ENCODE measurements around the gene THAP3. TPM values are rescaled to one million over a fixed set of nuclear protein-coding genes. Genes with fewer than 3 reads are reported as not detected.
"Not testable (repeated sequence)": the region's sequence is repeated elsewhere in the genome, so short reads cannot be mapped to it uniquely, and the experiment has no call there.

The THAP3 gene
- total RNA-seq, 2 experiments from 2014 or later: 15.2 to 18.7 TPM

DNA sequence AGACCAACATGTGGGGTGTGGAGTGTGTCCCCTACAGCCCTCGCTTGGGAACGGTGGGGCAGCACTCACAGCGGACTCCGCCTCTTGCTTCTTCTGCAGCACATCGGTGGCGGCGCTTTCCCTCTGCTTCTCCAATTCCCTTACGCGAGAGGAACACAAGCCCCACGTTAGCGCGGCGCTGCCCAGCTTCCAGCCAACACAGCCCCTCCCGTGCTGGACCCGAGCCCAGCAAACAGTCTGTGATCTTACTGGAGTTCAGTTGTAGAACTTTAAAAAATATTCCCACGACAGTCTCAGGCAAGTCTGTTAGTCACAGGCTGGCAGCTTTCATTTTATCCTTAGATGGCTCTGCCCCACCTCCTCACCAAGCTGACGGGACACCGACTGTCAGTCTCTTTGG, 13.6 kb downstream of the THAP3 start:
- Mint-ChIP-seq H3K4me1 (ENCODE audit: low read depth) (no peaks in the 10 kb centered on the region), H3K27me3 (no peaks in the 10 kb centered on the region), H3K9me3 (no peaks in the 10 kb centered on the region), H3K27ac (no peak overlapping the region), H3K4me3 (no peak overlapping the region), H3K36me3 (ENCODE audit: low read depth) (peaks cover 80% of the 10 kb centered on the region)
- Histone ChIP-seq H3K9me3 (ENCODE audit: control insufficient read depth in 1 of 2, insufficient read depth in 1 of 2, low read length in 2 of 2) (no peaks in the 10 kb centered on the region), H3K27ac (ENCODE audit: low read depth in 1 of 2, low read length in 2 of 2) (no peak overlapping the region), H3K4me1 (ENCODE audit: insufficient read depth, low read length) (no peaks in the 10 kb centered on the region), H3K36me3 (ENCODE audit: insufficient read depth, low read length) (peaks cover 80% of the 10 kb centered on the region), H3K4me3 (ENCODE audit: low read length) (no peak overlapping the region), H3K27me3 (ENCODE audit: control insufficient read depth in 1 of 2, insufficient read depth in 2 of 2, low read length in 2 of 2) (no peaks in the 10 kb centered on the region)
- DNase-seq (no peak), ATAC-seq (ENCODE audit: poor library complexity) (no peak)
- ChIA-PET CTCF (no interaction called here), POLR2A (interaction anchor here (1.6 kb wide), 1 partner anchor 36 kb away, joined by 4 read pairs; the partner anchor contains the start of gene KLHL21)
- TF ChIP-seq, protein P1, sequence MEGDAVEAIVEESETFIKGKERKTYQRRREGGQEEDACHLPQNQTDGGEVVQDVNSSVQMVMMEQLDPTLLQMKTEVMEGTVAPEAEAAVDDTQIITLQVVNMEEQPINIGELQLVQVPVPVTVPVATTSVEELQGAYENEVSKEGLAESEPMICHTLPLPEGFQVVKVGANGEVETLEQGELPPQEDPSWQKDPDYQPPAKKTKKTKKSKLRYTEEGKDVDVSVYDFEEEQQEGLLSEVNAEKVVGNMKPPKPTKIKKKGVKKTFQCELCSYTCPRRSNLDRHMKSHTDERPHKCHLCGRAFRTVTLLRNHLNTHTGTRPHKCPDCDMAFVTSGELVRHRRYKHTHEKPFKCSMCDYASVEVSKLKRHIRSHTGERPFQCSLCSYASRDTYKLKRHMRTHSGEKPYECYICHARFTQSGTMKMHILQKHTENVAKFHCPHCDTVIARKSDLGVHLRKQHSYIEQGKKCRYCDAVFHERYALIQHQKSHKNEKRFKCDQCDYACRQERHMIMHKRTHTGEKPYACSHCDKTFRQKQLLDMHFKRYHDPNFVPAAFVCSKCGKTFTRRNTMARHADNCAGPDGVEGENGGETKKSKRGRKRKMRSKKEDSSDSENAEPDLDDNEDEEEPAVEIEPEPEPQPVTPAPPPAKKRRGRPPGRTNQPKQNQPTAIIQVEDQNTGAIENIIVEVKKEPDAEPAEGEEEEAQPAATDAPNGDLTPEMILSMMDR (IDR thresholded peaks at IDR 0.05): no peak
- intact Hi-C loops (cut with DNase I, micrococcal nuclease): no loop called here

DNA sequence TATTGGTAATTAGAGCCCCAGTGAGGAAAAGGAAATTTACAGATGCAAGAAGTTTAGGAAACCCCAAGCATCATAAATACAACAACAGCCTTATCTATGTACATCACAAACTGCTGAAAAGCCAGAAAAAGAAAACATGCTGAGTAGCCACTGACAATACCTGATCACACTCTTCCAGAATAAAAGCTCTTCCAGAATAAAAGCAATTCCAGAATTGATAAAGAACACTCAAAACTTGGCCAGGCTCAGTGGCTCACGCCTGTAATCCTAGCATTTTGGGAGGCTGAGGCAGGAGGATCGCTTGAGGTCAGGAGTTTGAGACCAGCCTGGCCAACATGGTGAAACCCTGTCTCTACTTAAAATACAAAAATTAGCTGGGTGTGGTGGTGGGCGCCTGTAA, 16.2 kb downstream of the THAP3 start:
- H3K9me3 ChIP-seq (ENCODE audit: control insufficient read depth in 1 of 2, insufficient read depth in 1 of 2, low read length in 2 of 2); POLR2A ChIA-PET; H3K27me3 Mint-ChIP-seq; ATAC-seq (ENCODE audit: poor library complexity); H3K27me3 ChIP-seq (ENCODE audit: control insufficient read depth in 1 of 2, insufficient read depth in 2 of 2, low read length in 2 of 2); H3K4me3 ChIP-seq (ENCODE audit: low read length); H3K4me1 ChIP-seq (ENCODE audit: insufficient read depth, low read length); H3K4me3 Mint-ChIP-seq; H3K9me3 Mint-ChIP-seq; CTCF ChIA-PET; H3K4me1 Mint-ChIP-seq (ENCODE audit: low read depth); DNase-seq; H3K27ac Mint-ChIP-seq; H3K27ac ChIP-seq (ENCODE audit: low read depth in 1 of 2, low read length in 2 of 2): not testable (repeated sequence)
- H3K36me3 ChIP-seq (ENCODE audit: insufficient read depth, low read length): peaks cover 70% of the 10 kb centered on the region
- intact Hi-C loops (cut with DNase I, micrococcal nuclease): loop anchor here (5.0 to 10.0 kb wide), 2 partner anchors 39 to 216 kb away; partner anchors contain the start of genes ESPN (in 1 of the 2) and KLHL21 (in 1 of the 2)
- H3K36me3 Mint-ChIP-seq (ENCODE audit: low read depth): peaks cover 68% of the 10 kb centered on the region

DNA sequence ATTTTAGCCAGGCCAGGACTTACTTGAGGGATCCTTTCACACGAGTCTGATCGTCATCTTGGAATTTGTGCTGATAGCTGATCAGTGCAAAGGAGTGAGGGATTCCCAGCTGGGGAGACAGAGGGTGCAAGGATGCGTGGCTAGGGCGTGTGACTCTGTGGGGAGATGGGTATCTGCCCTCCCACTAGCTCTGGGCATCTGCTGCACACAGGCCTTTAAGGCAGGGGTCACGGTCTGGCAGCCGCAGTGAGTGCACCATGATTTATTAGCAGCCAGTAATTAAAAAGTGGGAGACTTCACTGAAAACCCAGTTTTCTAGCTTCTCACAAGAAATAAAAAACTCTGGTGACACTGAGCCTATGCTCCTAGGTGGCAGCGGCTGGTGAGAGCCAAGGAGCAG, 20.4 kb downstream of the THAP3 start:
- CTCF ChIA-PET: interaction anchor here (1.2 to 2.6 kb wide), 3 partner anchors 90 to 156 kb away, joined by 4 to 10 read pairs (median 6); partner anchors contain the start of genes NOL9, PLEKHG5 and TAS1R1
- Mint-ChIP-seq H3K27ac (no peak overlapping the region), H3K9me3 (no peaks in the 10 kb centered on the region), H3K4me3 (no peak overlapping the region), H3K27me3 (no peaks in the 10 kb centered on the region), H3K4me1 (ENCODE audit: low read depth) (peaks cover 6% of the 10 kb centered on the region), H3K36me3 (ENCODE audit: low read depth) (peaks cover 42% of the 10 kb centered on the region)
- H3K4me1 ChIP-seq (ENCODE audit: insufficient read depth, low read length): peaks cover 6% of the 10 kb centered on the region
- no peak overlapping the region for H3K4me3 ChIP-seq (ENCODE audit: low read length)
- POLR2A ChIA-PET: no interaction called here
- TF ChIP-seq, protein P1 (IDR thresholded peaks at IDR 0.05): no peak
- H3K27me3 ChIP-seq (ENCODE audit: control insufficient read depth in 1 of 2, insufficient read depth in 2 of 2, low read length in 2 of 2): no peaks in the 10 kb centered on the region
- intact Hi-C loops (cut with DNase I, micrococcal nuclease): loop anchor here in 1 of 2 experiments (10.0 kb wide), 1 partner anchor 220 kb away; the partner anchor contains the start of gene ESPN
- H3K9me3 ChIP-seq (ENCODE audit: control insufficient read depth in 1 of 2, insufficient read depth in 1 of 2, low read length in 2 of 2): no peaks in the 10 kb centered on the region
- peaks cover 32% of the 10 kb centered on the region for H3K36me3 ChIP-seq (ENCODE audit: insufficient read depth, low read length)
- no peak overlapping the region for H3K27ac ChIP-seq (ENCODE audit: low read depth in 1 of 2, low read length in 2 of 2)
- ATAC-seq (ENCODE audit: poor library complexity) (no peak), DNase-seq (no peak)
